NT2/D1 (cell line): ENCODE data around the gene FBXL17.

ENCODE experiments used
- SUZ12 ChIP-seq: IDR thresholded peaks from 2 replicates; pipeline ENCODE4 v1.6.1; 2011; ENCODE audit not compliant: insufficient read length, insufficient read depth; ENCODE audit errors: extremely low read depth
- YY1 ChIP-seq: IDR thresholded peaks from 2 replicates; pipeline ENCODE4 v1.6.1; 2011; ENCODE audit not compliant: insufficient read length, insufficient read depth
- ZNF274 ChIP-seq: IDR thresholded peaks from 2 replicates; pipeline ENCODE4 v1.6.1; 2011; ENCODE audit warnings: mild to moderate bottlenecking, low read depth, low read length

- TF ChIP-seq SUZ12: no peak
- TF ChIP-seq YY1: no peak
- no peak for TF ChIP-seq ZNF274
Observed at GRCh38 chr5:107863125-107863524, 518.8 kb downstream of the FBXL17 start.
